Neuronal stem cell (in vitro differentiated cells): ENCODE measurements around the gene SLC6A6.
A peak's percentile ranks its signal among the peaks of the same experiment; 100 is the strongest.

Source experiments
- DNase-seq: peaks from one replicate; pipeline ENCODE4 v3.0.0-alpha.2; 2013; ENCODE audit warnings: low spot score
- H2AFZ ChIP-seq: one replicate; pipeline ENCODE4 v1.6.1; 2013; ENCODE audit warnings: mild to moderate bottlenecking, low read length, inconsistent platforms
- H2AK5ac ChIP-seq: 2 replicates; pipeline ENCODE4 v1.6.1; 2013; ENCODE audit warnings: low read depth, mild to moderate bottlenecking, inconsistent platforms, low read length, moderate library complexity, mixed read lengths
- H2BK120ac ChIP-seq: 2 replicates; pipeline ENCODE4 v1.6.1; 2013; ENCODE audit warnings: low read depth, mild to moderate bottlenecking, inconsistent platforms, low read length, moderate library complexity, mixed read lengths
- H2BK12ac ChIP-seq: one replicate; pipeline ENCODE4 v1.6.1; 2013; ENCODE audit warnings: low read length, inconsistent platforms
- H2BK15ac ChIP-seq: 2 replicates; pipeline ENCODE4 v1.6.1; 2013; ENCODE audit warnings: mild to moderate bottlenecking, low read length, inconsistent platforms, mixed read lengths
- H2BK5ac ChIP-seq: one replicate; pipeline ENCODE4 v1.6.1; 2013; ENCODE audit warnings: inconsistent platforms, mild to moderate bottlenecking, low read length, moderate library complexity
- H3K14ac ChIP-seq: one replicate; pipeline ENCODE4 v1.6.1; 2013; ENCODE audit warnings: low read length, inconsistent platforms
- H3K18ac ChIP-seq: 2 replicates; pipeline ENCODE4 v1.6.1; 2013; ENCODE audit warnings: low read length, inconsistent platforms
- H3K23ac ChIP-seq: 2 replicates; pipeline ENCODE4 v1.6.1; 2013; ENCODE audit warnings: low read depth, mild to moderate bottlenecking, mixed read lengths, low read length, inconsistent platforms; ENCODE audit not compliant: poor library complexity
- H3K27ac ChIP-seq: replicated peaks from 3 replicates; pipeline ENCODE4 v1.5.1; 2013; ENCODE audit warnings: low read length, inconsistent platforms
- H3K27me3 ChIP-seq, 3 experiments: 2 replicates each; pipeline ENCODE4 v1.6.1; 2013; ENCODE audit warnings: low read length in 3 of 3, mild to moderate bottlenecking in 2 of 3, inconsistent platforms in 1 of 3, low read depth in 1 of 3, mixed read lengths in 1 of 3, moderate library complexity in 1 of 3; ENCODE audit not compliant: control insufficient read depth in 3 of 3, insufficient read depth in 3 of 3
- H3K36me3 ChIP-seq, 2 donors: replicated peaks in 1 of 2; 2 replicates each; pipeline ENCODE4 v1.6.1; 2013; ENCODE audit warnings: low read length in 2 of 2; ENCODE audit not compliant: control insufficient read depth in 2 of 2, insufficient read depth in 2 of 2
- H3K4ac ChIP-seq: 2 replicates; pipeline ENCODE4 v1.6.1; 2013; ENCODE audit warnings: inconsistent platforms, mild to moderate bottlenecking, low read length, moderate library complexity
- H3K4me1 ChIP-seq, 2 donors: 1 replicate in 1 of 2; 2 replicates in 1 of 2; pipeline ENCODE4 v1.6.1; 2013; ENCODE audit warnings: low read length in 2 of 2, low read depth in 1 of 2; ENCODE audit not compliant: control insufficient read depth in 2 of 2, insufficient read depth in 1 of 2
- H3K4me2 ChIP-seq: one replicate; pipeline ENCODE4 v1.6.1; 2013; ENCODE audit warnings: mild to moderate bottlenecking, low read length, inconsistent platforms; ENCODE audit not compliant: insufficient read depth, poor library complexity, severe bottlenecking
- H3K4me3 ChIP-seq, 2 donors: 2 replicates each; pipeline ENCODE4 v1.5.1; 2013; ENCODE audit warnings: low read length in 2 of 2, mild to moderate bottlenecking in 2 of 2, inconsistent platforms in 1 of 2, moderate library complexity in 1 of 2
- H3K79me1 ChIP-seq: one replicate; pipeline ENCODE4 v1.6.1; 2013; ENCODE audit warnings: low read depth, mild to moderate bottlenecking, inconsistent platforms, low read length, moderate library complexity
- H3K9ac ChIP-seq: one replicate; pipeline ENCODE4 v1.6.1; 2013; ENCODE audit warnings: mild to moderate bottlenecking, low read depth, low read length, inconsistent platforms; ENCODE audit not compliant: poor library complexity
- H3K9me3 ChIP-seq, 2 donors: replicated peaks in 1 of 2; 2 replicates each; pipeline versions ENCODE3 to v1.6.1; 2013; ENCODE audit warnings: low read length in 2 of 2, mild to moderate bottlenecking in 2 of 2, inconsistent platforms in 1 of 2, low read depth in 1 of 2, mixed read lengths in 1 of 2, moderate library complexity in 1 of 2; ENCODE audit not compliant: control insufficient read depth in 2 of 2, insufficient read depth in 1 of 2
- H4K8ac ChIP-seq: one replicate; pipeline ENCODE4 v1.6.1; 2013; ENCODE audit warnings: low read depth, mild to moderate bottlenecking, inconsistent platforms, low read length, moderate library complexity
- H4K91ac ChIP-seq: one replicate; pipeline ENCODE4 v1.6.1; 2013; ENCODE audit warnings: low read length, low read depth, mild to moderate bottlenecking, inconsistent platforms; ENCODE audit not compliant: poor library complexity
- WGBS, 2 donors: extraction: QIAGEN DNeasy Blood & Tissue Kit; methylation state at CpG; one replicate each; pipeline ENCODE4 v1.1.7; 2013; ENCODE audit warnings: missing lambda C conversion rate in 2 of 2, mixed read lengths in 1 of 2; ENCODE audit not compliant: insufficient read length in 2 of 2, insufficient replicate concordance in 1 of 2; ENCODE audit errors: extremely low coverage in 2 of 2; 5-methylcytosine and 5-hydroxymethylcytosine counted together

SLC6A6 gene

DNA sequence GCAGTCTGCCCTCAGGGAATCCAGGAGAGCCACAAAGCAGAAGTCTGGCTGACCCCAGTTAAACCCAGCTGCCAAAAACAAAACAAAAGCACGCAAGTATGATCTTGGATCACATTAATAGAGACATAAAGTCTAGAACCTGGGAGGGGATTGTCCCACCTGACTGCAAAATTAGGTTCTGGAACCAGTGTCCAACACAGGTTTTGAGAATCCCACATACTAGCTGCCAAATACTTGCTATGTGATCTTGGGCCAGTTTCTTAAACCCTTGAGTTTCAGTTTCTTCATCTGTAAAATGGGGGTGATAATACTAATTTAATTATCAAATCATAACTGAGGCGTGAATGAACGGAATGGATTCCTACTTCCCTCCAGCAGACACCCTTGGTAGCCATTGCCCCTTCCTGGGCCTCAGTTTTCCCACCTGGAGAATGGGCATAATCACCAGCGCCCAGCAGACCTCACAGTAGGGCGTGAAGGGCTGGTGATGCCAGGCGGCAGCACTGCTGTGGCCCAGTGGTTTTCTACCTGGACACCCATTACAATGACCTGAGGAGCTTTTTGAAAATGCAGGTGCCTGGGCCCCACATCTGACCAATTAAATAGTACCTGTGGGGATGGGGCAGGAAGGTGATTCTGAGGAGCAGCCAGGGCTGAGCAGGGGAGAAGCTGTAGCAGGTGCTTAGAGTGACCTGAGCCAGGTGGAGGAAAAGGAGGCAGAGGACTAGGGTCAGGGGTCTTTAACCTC, 105.5 kb downstream of the SLC6A6 start:
- no CpG with 5 or more reads among the region's 6 CpGs for WGBS, 2 donors
- Histone ChIP-seq H3K4me2 (no peak overlapping the region), H3K9me3 (peaks cover 3 to 5% of the 10 kb centered on the region in 2 donors)

GRCh38 chr3:14508505-14508819, 106.1 kb downstream of the SLC6A6 start:
- H3K9ac ChIP-seq = no peak overlapping the region

More for the DNA sequence above, 105.5 kb downstream of the SLC6A6 start:
- Histone ChIP-seq H2BK5ac (peak overlapping the region; percentile 71), H2BK15ac (no peak overlapping the region), H3K4me3 (no peak overlapping the region), H4K91ac (no peak overlapping the region), H3K9ac (no peak overlapping the region), H2AFZ (no peak overlapping the region), H3K18ac (peak overlapping the region; percentile 41), H2AK5ac (no peak overlapping the region), H3K36me3 (peaks cover 0 to 2% of the 10 kb centered on the region in 2 donors), H3K79me1 (peaks cover 2% of the 10 kb centered on the region), H3K27ac (no peak overlapping the region), H3K23ac (no peak overlapping the region), H2BK120ac (no peak overlapping the region), H3K4ac (no peak overlapping the region), H4K8ac (no peak overlapping the region), H3K4me1 (peaks cover 0 to 3% of the 10 kb centered on the region in 2 donors), H3K14ac (no peak overlapping the region), H2BK12ac (no peak overlapping the region), H3K27me3 (peaks cover 0 to 21% (median 4%) of the 10 kb centered on the region in 3 experiments)
- DNase-seq = no peak

DNA sequence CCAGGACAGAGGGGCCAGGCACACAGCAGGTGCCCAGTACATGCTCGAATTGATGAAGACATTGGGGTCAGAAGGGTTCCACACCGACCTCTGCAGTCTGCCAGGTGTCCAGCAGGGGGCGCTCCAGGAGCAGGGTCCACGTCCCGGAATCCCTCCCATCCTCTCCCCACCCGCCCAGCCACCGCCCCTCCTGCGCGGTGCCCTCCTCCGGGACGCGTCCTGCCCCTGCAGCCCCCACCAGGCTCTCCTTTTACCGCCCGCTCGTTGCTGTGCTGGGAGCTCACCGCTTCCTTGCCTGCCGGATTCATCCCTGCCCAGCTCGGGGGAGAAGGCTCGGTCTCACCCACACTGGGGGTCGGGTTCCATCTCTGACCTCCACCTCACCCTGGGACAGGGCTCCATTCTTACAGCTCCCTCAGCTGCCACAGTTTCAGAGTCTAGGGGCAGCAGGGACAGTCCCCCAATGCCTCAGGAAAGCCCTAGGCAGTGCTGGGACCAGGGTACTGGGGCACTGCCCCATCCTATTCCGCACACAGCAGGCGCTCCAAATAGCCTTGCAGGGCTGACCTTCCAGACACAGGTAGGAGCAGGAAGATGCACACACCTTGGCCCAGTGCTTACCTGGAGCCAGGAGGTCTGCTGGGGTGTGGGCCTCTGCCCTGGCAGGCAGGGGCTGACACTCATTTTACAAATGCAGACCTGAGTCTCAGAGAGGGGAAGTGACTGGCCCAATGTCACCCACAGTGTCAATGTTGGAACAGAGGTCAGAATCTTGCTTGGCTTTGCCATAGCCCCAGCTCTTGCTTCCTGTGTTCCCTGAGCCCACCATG, 106.8 kb downstream of the SLC6A6 start:
- H3K14ac ChIP-seq = peak overlapping the region; percentile 90
- H3K18ac ChIP-seq = peak overlapping the region; percentile 88
- H2AFZ ChIP-seq = peak overlapping the region; percentile 71
- peak overlapping the region; percentile 88 for H2AK5ac ChIP-seq
- H2BK15ac ChIP-seq = peak overlapping the region; percentile 69
- H3K9ac ChIP-seq = peak overlapping the region; percentile 53
- peak overlapping the region; percentile 29 for H4K8ac ChIP-seq
- WGBS, 2 donors = no CpG with 5 or more reads among the region's 22 CpGs
- H2BK120ac ChIP-seq = no peak overlapping the region
- H3K4me1 ChIP-seq = peaks cover 0 to 3% of the 10 kb centered on the region in 2 donors
- H2BK5ac ChIP-seq = peak overlapping the region; percentile 68
- H3K36me3 ChIP-seq = no peaks in the 10 kb centered on the region
- H3K27ac ChIP-seq = no peak overlapping the region
- no peak overlapping the region for H3K4ac ChIP-seq
- no peaks in the 10 kb centered on the region for H3K9me3 ChIP-seq
- H3K4me3 ChIP-seq = peak overlapping the region in 1 of 2 donors; percentile 70
- H2BK12ac ChIP-seq = no peak overlapping the region
- peak overlapping the region; percentile 16 for H3K23ac ChIP-seq
- peaks cover 2% of the 10 kb centered on the region for H3K79me1 ChIP-seq
- peaks cover 0 to 21% (median 0%) of the 10 kb centered on the region in 3 experiments for H3K27me3 ChIP-seq
- peak; percentile 78 for DNase-seq
- H3K4me2 ChIP-seq = peak overlapping the region; percentile 84
- no peak overlapping the region for H4K91ac ChIP-seq

More at GRCh38 chr3:14508505-14508819, 106.1 kb downstream of the SLC6A6 start:
- Histone ChIP-seq H2BK15ac (no peak overlapping the region), H3K36me3 (no peaks in the 10 kb centered on the region), H2BK120ac (no peak overlapping the region), H2BK5ac (no peak overlapping the region), H3K27ac (no peak overlapping the region), H4K91ac (no peak overlapping the region), H3K4me3 (no peak overlapping the region), H3K23ac (no peak overlapping the region), H3K27me3 (peaks cover 0 to 21% (median 0%) of the 10 kb centered on the region in 3 experiments), H2AFZ (no peak overlapping the region), H4K8ac (no peak overlapping the region), H3K79me1 (peaks cover 2% of the 10 kb centered on the region), H2BK12ac (no peak overlapping the region), H3K4ac (no peak overlapping the region), H3K18ac (no peak overlapping the region), H3K14ac (no peak overlapping the region), H3K9me3 (no peaks in the 10 kb centered on the region), H3K4me1 (peaks cover 0 to 3% of the 10 kb centered on the region in 2 donors), H3K4me2 (no peak overlapping the region), H2AK5ac (no peak overlapping the region)
- WGBS, 2 donors = no CpG with 5 or more reads among the region's 3 CpGs
- DNase-seq = no peak

GRCh38 chr3:14509796-14510100, 107.3 kb downstream of the SLC6A6 start:
- DNase-seq = no peak
- Histone ChIP-seq H2AK5ac (peak overlapping the region; percentile 88), H3K18ac (peak overlapping the region; percentile 88), H3K9me3 (no peaks in the 10 kb centered on the region), H3K23ac (no peak overlapping the region), H2BK12ac (no peak overlapping the region), H2BK5ac (peak overlapping the region; percentile 68), H3K27ac (no peak overlapping the region), H3K4ac (no peak overlapping the region), H3K4me2 (no peak overlapping the region), H3K4me3 (no peak overlapping the region), H3K4me1 (peaks cover 0 to 3% of the 10 kb centered on the region in 2 donors), H4K91ac (no peak overlapping the region), H3K79me1 (peaks cover 2% of the 10 kb centered on the region), H3K36me3 (no peaks in the 10 kb centered on the region), H3K27me3 (peaks cover 0 to 21% (median 0%) of the 10 kb centered on the region in 3 experiments), H2BK120ac (no peak overlapping the region), H4K8ac (no peak overlapping the region), H3K9ac (no peak overlapping the region), H2AFZ (no peak overlapping the region), H2BK15ac (peak overlapping the region; percentile 69), H3K14ac (peak overlapping the region; percentile 90)
- no CpG with 5 or more reads among the region's 10 CpGs for WGBS, 2 donors
